GM18909 (cell line): ENCODE measurements around the gene PRR14L.
A peak's percentile ranks its signal among the peaks of the same experiment; 100 is the strongest.
"Not testable (repeated sequence)": the region's sequence is repeated elsewhere in the genome, so short reads cannot be mapped to it uniquely, and the experiment has no call there.

Experiments used
- ATAC-seq: cut with Tn5 transposase; IDR thresholded peaks from one replicate; pipeline ENCODE4 v1.9.1; 2021; ENCODE audit warnings: mild to moderate bottlenecking; ENCODE audit not compliant: unreplicated experiment, poor library complexity

PRR14L gene

GRCh38 chr22:31749636-31750364, at the start of gene PRR14L:
Gene PRR14L (minus strand): TSS chr22:31750132. CDS start chr22:31738860, 11,272 bp downstream.
- peak; percentile 63 for ATAC-seq

- not testable (repeated sequence) for ATAC-seq
These were observed 49.4 kb upstream of the PRR14L start for GRCh38 chr22:31799358-31799757.

DNA sequence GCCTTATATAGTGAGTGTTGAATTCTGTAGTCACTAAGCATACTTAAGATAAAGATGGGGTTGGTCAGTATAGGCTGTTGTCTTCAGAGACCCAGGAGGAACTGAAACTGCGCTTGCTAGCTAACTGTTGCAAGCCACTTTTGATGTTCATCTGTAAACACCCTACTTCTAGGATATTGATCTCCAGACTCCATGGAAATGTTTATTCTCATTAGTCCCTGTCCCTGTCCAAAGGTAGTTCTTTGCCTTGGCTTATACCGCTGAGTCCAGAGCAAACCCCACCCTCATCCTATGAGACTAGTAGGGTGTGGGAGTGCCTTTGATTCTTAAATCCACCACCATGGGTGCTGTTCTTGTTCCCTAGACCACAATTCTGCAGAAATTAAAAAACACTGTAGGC, 40.3 kb upstream of the PRR14L start:
- no peak for ATAC-seq

DNA sequence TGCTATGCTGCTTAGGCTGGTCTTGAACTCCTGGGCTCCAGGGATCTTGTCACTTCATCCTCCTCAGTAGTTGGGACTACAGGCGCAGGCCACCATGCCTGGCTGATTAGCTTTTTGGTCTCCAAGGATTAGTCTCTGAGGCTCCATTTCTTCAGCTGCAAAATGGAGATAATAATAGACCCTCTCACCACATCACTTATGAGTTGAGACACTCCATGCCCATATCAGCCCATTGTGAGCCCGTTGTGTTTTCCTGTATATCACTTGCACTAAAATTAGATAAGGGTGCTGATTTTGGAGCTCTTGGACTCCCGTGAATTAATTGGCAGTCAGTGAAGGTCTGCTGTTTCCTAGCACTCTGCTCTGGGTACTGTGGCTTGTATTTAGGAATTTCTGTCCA, 39.9 kb upstream of the PRR14L start:
- no peak for ATAC-seq

- no peak for ATAC-seq
These were observed 26.3 kb upstream of the PRR14L start for GRCh38 chr22:31776231-31776630.

- no peak for ATAC-seq
These were observed 23.5 kb upstream of the PRR14L start for GRCh38 chr22:31773416-31773815.

- no peak for ATAC-seq
These were observed 18.6 kb upstream of the PRR14L start for GRCh38 chr22:31768422-31769059.

- ATAC-seq, result no peak
These were observed 14.9 kb upstream of the PRR14L start for GRCh38 chr22:31764785-31765184.

- ATAC-seq, result not testable (repeated sequence)
These were observed 8.9 kb upstream of the PRR14L start for GRCh38 chr22:31758860-31759259.

DNA sequence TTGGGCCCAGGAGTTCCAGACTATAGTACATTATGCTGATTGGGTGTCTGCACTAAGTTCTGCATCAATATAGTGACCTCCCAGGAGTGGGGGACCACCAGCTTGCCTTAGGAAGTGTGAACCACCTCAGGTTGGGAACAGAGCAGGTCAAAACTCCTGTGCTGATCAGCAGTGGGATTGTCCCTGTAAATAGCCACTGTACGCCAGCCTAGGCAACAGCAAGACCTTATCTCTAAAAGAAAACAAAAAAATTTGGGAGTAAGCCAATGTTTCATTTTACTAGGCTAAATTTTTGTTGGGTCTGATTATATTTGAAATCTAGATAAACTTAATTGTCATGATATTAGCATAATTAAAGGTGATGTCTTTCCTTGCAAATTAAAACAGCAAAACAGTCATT, 7.3 kb upstream of the PRR14L start:
- no peak for ATAC-seq

GRCh38 chr22:31754813-31755212, 4.9 kb upstream of the PRR14L start:
- ATAC-seq, result no peak

- peak; percentile 74 for ATAC-seq
These were observed 3.9 kb upstream of the PRR14L start, which contains the start of gene DEPDC5 for GRCh38 chr22:31753634-31754501. Gene DEPDC5 (plus strand): TSS chr22:31754019. CDS start chr22:31754922, 903 bp downstream.

DNA sequence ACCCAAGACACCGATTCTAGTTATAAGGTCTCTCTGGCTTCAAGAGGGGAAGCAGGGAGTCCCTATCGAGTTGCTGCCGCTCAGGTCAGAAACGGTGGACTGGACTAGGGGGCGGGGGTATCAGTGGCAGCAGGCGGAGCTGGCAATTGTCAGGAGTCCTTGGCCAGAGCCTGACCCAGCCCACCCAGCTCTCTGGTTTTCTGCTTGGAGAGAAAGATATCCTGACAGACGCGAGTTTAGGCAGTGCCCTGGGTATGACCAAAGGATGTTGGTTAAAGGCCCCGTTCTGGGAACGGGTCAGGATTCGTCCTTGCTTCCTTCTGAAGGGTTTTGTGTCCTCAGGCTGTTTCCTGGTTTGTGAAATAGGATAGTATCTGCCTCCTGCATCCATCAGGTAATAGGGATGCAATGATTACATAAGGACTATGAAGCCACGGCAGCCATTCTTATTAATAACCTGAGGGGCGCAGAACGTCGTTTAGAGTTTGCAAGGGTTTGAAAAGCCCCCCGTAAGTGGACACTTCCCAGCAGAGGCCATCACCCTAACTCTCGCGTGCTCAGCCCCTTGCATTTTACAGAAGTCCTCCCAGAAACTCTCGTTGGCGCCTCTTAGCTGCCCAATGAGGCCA, 3.2 kb upstream of the PRR14L start:
- peak; percentile 17 for ATAC-seq

DNA sequence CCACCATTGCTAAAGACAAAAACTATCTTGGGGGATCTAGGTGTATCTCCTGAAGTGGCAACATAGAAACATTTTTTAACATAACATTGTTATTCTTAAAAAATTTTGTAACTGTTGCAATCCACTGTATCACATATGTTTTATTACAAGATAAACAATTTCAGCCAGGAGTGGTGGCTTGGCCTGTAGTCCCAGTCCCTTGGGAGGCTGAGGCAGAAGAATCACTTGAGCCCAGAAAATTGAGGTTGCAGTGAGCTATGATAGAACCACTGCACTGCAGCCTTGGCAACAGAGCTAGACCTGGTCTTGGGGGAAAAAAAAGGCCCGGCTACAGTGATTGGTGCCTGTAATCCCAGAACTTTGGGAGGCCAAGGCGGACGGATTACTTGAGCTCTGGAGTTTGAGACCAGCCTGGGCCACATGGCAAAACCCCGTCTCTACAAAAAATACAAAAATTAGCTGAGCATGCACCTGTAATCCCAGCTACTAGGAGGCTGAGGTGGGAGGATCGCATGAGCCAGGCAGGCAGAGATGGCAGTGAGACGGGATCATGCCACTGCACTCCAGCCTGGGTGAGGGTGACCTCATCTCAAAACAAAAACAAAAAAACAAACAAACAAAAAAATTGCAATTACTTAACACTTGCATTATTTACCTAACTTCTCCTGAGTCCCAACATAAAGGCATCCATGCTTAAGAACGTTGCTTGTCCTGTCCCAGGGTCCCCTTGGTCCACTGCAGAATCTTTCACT, 2.3 kb upstream of the PRR14L start:
- ATAC-seq, result no peak

DNA sequence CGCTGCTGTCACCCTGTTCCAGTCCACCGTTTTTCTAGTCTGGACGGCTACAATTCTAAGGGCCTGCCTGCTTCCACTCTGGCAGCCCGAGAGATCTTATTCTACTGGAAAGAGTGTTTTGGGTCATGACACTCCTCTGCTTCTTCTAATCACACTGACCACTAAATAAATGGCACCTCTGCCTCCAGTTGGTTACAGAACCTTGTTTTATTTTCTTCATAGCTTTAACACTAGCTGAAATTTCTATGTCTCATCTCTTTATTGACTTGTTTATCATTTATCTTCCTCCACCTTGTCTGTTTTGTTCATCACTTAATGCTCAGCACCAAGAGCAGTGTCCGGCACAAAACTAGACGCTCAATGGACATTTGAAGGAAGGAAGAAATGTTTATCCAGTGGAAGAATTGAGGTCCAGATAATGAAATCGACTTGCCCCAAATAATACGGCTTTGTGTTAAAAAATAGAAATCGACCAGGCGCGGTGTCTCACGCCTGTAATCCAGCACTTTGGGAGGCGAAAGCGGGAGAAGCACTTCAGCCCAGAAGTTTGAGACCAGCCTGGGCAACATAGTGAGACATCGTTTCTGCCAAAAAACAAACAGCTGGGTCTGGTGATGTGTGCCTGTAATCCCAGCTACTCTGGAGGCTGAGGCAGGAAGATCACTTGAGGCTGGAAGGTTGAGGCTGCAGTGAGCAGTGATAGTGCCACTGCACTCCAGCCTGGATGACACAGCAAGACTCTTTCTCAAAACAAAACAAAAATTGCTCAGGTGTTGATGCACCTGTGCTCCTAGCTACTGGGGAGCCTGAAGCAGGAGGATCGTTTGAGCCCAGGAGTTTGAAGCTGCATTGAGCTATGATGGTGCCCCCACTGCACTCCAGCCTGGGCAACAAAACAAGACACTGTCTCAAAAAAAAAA, 693 bp upstream of the PRR14L start:
- no peak for ATAC-seq

DNA sequence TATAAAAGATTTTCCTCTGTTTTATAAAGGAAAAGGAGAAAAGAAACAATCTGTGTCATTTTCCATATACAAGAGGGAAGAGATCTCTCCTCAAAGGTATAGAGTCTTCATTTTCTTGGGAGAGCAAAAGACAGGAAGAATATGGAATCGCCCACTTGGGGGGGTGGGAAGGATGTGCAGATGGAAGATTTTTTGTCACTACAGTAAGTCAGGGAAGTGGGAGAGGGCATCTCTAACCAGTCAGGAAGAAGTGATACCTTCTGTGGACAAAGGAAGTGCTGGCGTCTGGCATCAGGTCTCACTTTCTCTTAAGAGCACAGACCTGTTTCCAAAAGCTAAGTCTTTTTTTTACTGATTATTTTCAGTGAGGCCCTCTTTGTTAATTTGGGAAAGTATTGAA, 1.4 kb downstream of the PRR14L start:
- ATAC-seq, result no peak

- no peak for ATAC-seq
These were observed 2.5 kb downstream of the PRR14L start for GRCh38 chr22:31747441-31747840.

DNA sequence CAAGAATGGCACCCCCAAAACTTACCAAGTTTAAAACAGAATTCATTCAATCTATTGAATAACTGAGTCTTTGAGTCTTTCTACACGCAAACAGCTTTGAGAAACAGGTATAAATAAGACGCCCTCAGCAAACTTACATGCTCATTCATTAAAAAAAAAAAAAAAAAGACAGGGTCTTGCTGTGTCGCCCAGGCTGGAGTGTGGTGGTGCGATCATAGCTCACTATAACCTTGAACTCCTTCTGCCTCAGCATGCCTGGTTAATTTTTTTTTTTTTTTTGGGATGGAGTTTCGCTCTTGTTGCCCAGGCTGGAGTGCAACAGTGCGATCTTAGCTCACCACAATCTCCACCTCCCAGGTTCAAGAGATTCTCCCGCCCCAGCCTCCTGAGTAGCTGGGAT, 6.1 kb downstream of the PRR14L start:
- ATAC-seq, result no peak

- no peak for ATAC-seq
These were observed 7.2 kb downstream of the PRR14L start for GRCh38 chr22:31742682-31743081.
